H1 (cell line): Measurements from ENCODE around the gene AVPR2. TPM values are rescaled to one million over a fixed set of nuclear protein-coding genes. Genes with fewer than 3 reads are reported as not detected.

Source experiments
- NANOG ChIP-seq: IDR thresholded peaks from 2 replicates; pipeline ENCODE4 v1.6.1; 2011; ENCODE audit warnings: low read length, low read depth, mild to moderate bottlenecking, inconsistent platforms; ENCODE audit not compliant: insufficient read depth, poor library complexity, severe bottlenecking
- polyA plus RNA-seq, 7 experiments: library from polyadenylated mRNA; depleted of rRNA in 3 of 7; stranded (reverse) in 5 of 7; unstranded in 2 of 7; fragments of >200 nt in 5 of 7; fragments of 200-250 nt in 2 of 7; gene quantifications; 1 replicate in 5 of 7; 2 replicates in 1 of 7; 4 replicates in 1 of 7; pipeline versions ENCODE4 v1.2.1 to v1.2.3, GENCODE V29; 2011 to 2013; ENCODE audit warnings: missing spikeins in 2 of 7, mixed read lengths in 2 of 7
- total RNA-seq: library from RNA; stranded (reverse); fragmentation: NEBNext Ultra II Directional; extraction: Animal tissue kit (Norgen Biotek cat#: 25700); gene quantifications from 2 replicates; pipeline ENCODE4 v1.2.1, GENCODE V29; 2021
- TF ChIP-seq, protein P1 (sequence below): fragments of 300-600 bp; sonication (generic); IDR thresholded peaks from 2 replicates; pipeline ENCODE4 v1.7.1; 2012; ENCODE audit warnings: low read length, moderate library complexity, mild to moderate bottlenecking, inconsistent platforms; ENCODE audit not compliant: insufficient replicate concordance

The AVPR2 gene
- total and polyA plus RNA-seq, 2 of the 8 experiments (the other 6 are each of a cell fraction or from before 2014, with no cell fraction given) = 0.09 TPM; not detected in 1

DNA sequence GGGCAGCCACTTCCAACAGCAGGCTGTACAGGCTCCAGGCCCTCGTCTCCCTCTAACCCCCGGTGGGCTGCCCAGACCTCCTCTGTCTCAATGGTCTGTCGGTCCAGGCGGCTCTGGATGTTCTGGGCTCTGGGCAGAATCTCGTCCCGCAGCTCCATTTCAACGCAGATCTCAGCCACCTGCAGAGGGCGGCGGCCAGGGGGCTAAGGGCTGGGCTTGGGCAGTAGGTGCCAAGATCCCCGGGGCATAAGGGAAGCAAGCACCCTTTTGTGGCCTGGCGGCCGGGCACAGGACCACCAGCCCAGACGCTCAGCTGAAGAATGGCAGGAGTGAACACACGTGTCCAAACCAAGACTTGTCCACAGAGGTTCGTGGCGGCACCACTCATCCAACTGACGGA is 9.2 kb downstream of the AVPR2 start (continued):
- TF ChIP-seq, protein P1, sequence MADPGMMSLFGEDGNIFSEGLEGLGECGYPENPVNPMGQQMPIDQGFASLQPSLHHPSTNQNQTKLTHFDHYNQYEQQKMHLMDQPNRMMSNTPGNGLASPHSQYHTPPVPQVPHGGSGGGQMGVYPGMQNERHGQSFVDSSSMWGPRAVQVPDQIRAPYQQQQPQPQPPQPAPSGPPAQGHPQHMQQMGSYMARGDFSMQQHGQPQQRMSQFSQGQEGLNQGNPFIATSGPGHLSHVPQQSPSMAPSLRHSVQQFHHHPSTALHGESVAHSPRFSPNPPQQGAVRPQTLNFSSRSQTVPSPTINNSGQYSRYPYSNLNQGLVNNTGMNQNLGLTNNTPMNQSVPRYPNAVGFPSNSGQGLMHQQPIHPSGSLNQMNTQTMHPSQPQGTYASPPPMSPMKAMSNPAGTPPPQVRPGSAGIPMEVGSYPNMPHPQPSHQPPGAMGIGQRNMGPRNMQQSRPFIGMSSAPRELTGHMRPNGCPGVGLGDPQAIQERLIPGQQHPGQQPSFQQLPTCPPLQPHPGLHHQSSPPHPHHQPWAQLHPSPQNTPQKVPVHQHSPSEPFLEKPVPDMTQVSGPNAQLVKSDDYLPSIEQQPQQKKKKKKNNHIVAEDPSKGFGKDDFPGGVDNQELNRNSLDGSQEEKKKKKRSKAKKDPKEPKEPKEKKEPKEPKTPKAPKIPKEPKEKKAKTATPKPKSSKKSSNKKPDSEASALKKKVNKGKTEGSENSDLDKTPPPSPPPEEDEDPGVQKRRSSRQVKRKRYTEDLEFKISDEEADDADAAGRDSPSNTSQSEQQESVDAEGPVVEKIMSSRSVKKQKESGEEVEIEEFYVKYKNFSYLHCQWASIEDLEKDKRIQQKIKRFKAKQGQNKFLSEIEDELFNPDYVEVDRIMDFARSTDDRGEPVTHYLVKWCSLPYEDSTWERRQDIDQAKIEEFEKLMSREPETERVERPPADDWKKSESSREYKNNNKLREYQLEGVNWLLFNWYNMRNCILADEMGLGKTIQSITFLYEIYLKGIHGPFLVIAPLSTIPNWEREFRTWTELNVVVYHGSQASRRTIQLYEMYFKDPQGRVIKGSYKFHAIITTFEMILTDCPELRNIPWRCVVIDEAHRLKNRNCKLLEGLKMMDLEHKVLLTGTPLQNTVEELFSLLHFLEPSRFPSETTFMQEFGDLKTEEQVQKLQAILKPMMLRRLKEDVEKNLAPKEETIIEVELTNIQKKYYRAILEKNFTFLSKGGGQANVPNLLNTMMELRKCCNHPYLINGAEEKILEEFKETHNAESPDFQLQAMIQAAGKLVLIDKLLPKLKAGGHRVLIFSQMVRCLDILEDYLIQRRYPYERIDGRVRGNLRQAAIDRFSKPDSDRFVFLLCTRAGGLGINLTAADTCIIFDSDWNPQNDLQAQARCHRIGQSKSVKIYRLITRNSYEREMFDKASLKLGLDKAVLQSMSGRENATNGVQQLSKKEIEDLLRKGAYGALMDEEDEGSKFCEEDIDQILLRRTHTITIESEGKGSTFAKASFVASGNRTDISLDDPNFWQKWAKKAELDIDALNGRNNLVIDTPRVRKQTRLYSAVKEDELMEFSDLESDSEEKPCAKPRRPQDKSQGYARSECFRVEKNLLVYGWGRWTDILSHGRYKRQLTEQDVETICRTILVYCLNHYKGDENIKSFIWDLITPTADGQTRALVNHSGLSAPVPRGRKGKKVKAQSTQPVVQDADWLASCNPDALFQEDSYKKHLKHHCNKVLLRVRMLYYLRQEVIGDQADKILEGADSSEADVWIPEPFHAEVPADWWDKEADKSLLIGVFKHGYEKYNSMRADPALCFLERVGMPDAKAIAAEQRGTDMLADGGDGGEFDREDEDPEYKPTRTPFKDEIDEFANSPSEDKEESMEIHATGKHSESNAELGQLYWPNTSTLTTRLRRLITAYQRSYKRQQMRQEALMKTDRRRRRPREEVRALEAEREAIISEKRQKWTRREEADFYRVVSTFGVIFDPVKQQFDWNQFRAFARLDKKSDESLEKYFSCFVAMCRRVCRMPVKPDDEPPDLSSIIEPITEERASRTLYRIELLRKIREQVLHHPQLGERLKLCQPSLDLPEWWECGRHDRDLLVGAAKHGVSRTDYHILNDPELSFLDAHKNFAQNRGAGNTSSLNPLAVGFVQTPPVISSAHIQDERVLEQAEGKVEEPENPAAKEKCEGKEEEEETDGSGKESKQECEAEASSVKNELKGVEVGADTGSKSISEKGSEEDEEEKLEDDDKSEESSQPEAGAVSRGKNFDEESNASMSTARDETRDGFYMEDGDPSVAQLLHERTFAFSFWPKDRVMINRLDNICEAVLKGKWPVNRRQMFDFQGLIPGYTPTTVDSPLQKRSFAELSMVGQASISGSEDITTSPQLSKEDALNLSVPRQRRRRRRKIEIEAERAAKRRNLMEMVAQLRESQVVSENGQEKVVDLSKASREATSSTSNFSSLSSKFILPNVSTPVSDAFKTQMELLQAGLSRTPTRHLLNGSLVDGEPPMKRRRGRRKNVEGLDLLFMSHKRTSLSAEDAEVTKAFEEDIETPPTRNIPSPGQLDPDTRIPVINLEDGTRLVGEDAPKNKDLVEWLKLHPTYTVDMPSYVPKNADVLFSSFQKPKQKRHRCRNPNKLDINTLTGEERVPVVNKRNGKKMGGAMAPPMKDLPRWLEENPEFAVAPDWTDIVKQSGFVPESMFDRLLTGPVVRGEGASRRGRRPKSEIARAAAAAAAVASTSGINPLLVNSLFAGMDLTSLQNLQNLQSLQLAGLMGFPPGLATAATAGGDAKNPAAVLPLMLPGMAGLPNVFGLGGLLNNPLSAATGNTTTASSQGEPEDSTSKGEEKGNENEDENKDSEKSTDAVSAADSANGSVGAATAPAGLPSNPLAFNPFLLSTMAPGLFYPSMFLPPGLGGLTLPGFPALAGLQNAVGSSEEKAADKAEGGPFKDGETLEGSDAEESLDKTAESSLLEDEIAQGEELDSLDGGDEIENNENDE = no peak
- TF ChIP-seq NANOG = no peak
